ENCODE data around the gene FAM177A1. TPM values are rescaled to one million over a fixed set of nuclear protein-coding genes. Genes with fewer than 3 reads are reported as not detected.

Gene FAM177A1
- total and polyA plus RNA-seq, 2 donors from 2014 or later = 66.4 to 114 TPM

- no peaks in the 10 kb centered on the region for H3K27me3 ChIP-seq (ENCODE audit: control insufficient read depth, insufficient read depth, low read length)
- intact Hi-C loops (cut with DNase I) = no loop called here
- no peaks in the 10 kb centered on the region for H3K9me3 ChIP-seq (ENCODE audit: control insufficient read depth in 2 of 3, insufficient read depth in 1 of 3, low read length in 3 of 3)
- no peak overlapping the region for H3K9ac ChIP-seq (ENCODE audit: low read length in 3 of 3)
- H3K36me3 ChIP-seq (ENCODE audit: control insufficient read depth in 2 of 3, insufficient read depth in 3 of 3, low read length in 3 of 3) = peaks cover 0 to 36% (median 12%) of the 10 kb centered on the region in 3 donors
- H3K27ac ChIP-seq (ENCODE audit: low read depth in 2 of 2, low read length in 2 of 2) = no peak overlapping the region
- H3K4me1 ChIP-seq (ENCODE audit: control insufficient read depth in 2 of 3, insufficient read depth in 2 of 3, low read depth in 1 of 3, low read length in 3 of 3) = no peaks in the 10 kb centered on the region
- FAIRE-seq = no peak
- no peak overlapping the region for H3K4me3 ChIP-seq (ENCODE audit: low read length in 3 of 3)
- TF ChIP-seq CTCF (IDR thresholded peaks at IDR 0.05; ENCODE audit: borderline replicate concordance, extremely low read depth, insufficient read depth) = no peak
- DNase-seq = no peak
Observed at GRCh38 chr14:35078082-35078481, 32.0 kb downstream of the FAM177A1 start.

GRCh38 chr14:35079742-35080141, 33.7 kb downstream of the FAM177A1 start:
- Histone ChIP-seq H3K36me3 (ENCODE audit: control insufficient read depth in 2 of 3, insufficient read depth in 3 of 3, low read length in 3 of 3) (peaks cover 0 to 35% (median 14%) of the 10 kb centered on the region in 3 donors), H3K27me3 (ENCODE audit: control insufficient read depth, insufficient read depth, low read length) (no peaks in the 10 kb centered on the region), H3K9me3 (ENCODE audit: control insufficient read depth in 2 of 3, insufficient read depth in 1 of 3, low read length in 3 of 3) (no peaks in the 10 kb centered on the region), H3K9ac (ENCODE audit: low read length in 3 of 3) (no peak overlapping the region), H3K4me3 (ENCODE audit: low read length in 3 of 3) (no peak overlapping the region), H3K27ac (ENCODE audit: low read depth in 2 of 2, low read length in 2 of 2) (no peak overlapping the region), H3K4me1 (ENCODE audit: control insufficient read depth in 2 of 3, insufficient read depth in 2 of 3, low read depth in 1 of 3, low read length in 3 of 3) (no peaks in the 10 kb centered on the region)
- intact Hi-C loops (cut with DNase I) = no loop called here
- FAIRE-seq = no peak
- DNase-seq = no peak
- no peak for TF ChIP-seq CTCF (IDR thresholded peaks at IDR 0.05; ENCODE audit: borderline replicate concordance, extremely low read depth, insufficient read depth)

- intact Hi-C loops (cut with DNase I) = no loop called here
- no peak for DNase-seq
Observed at GRCh38 chr14:35083530-35084150, 37.6 kb downstream of the FAM177A1 start.

More at GRCh38 chr14:35083530-35084150, 37.6 kb downstream of the FAM177A1 start:
- Histone ChIP-seq H3K9ac (ENCODE audit: low read length in 3 of 3) (no peak overlapping the region), H3K36me3 (ENCODE audit: control insufficient read depth in 2 of 3, insufficient read depth in 3 of 3, low read length in 3 of 3) (peaks cover 0 to 46% (median 13%) of the 10 kb centered on the region in 3 donors), H3K27ac (ENCODE audit: low read depth in 2 of 2, low read length in 2 of 2) (no peak overlapping the region), H3K4me3 (ENCODE audit: low read length in 3 of 3) (no peak overlapping the region), H3K9me3 (ENCODE audit: control insufficient read depth in 2 of 3, insufficient read depth in 1 of 3, low read length in 3 of 3) (no peaks in the 10 kb centered on the region), H3K4me1 (ENCODE audit: control insufficient read depth in 2 of 3, insufficient read depth in 2 of 3, low read depth in 1 of 3, low read length in 3 of 3) (no peaks in the 10 kb centered on the region), H3K27me3 (ENCODE audit: control insufficient read depth, insufficient read depth, low read length) (no peaks in the 10 kb centered on the region)
- FAIRE-seq = no peak
- TF ChIP-seq CTCF (IDR thresholded peaks at IDR 0.05; ENCODE audit: borderline replicate concordance, extremely low read depth, insufficient read depth) = no peak
